Immature natural killer cell (primary cell): ENCODE data around the gene SCRN1. TPM values are rescaled to one million over a fixed set of nuclear protein-coding genes. Genes with fewer than 3 reads are reported as not detected.
A peak's percentile ranks its signal among the peaks of the same experiment; 100 is the strongest.

Experiments
- DNase-seq, 3 donors: peaks; one replicate each; pipeline ENCODE4 v3.0.0; 2022; ENCODE audit warnings: mixed read lengths in 1 of 3
- H3K27ac Mint-ChIP-seq, 6 donors: one replicate each; pipeline ENCODE4 v1.8.0; 2020; ENCODE audit warnings: mixed read lengths in 6 of 6, mild to moderate bottlenecking in 5 of 6, inconsistent platforms in 4 of 6, moderate library complexity in 3 of 6
- H3K27me3 Mint-ChIP-seq, 3 donors: one replicate each; pipeline ENCODE4 v1.8.0; 2020 to 2021; ENCODE audit warnings: low read depth in 3 of 3, mild to moderate bottlenecking in 3 of 3, mixed read lengths in 3 of 3, moderate library complexity in 3 of 3, inconsistent platforms in 1 of 3
- H3K36me3 Mint-ChIP-seq, 3 donors: one replicate each; pipeline ENCODE4 v1.8.0; 2020; ENCODE audit warnings: mixed read lengths in 3 of 3, inconsistent platforms in 2 of 3, mild to moderate bottlenecking in 2 of 3
- H3K4me1 Mint-ChIP-seq, 2 donors: one replicate each; pipeline ENCODE4 v1.8.0; 2020; ENCODE audit warnings: inconsistent platforms in 2 of 2, mild to moderate bottlenecking in 2 of 2, mixed read lengths in 2 of 2, moderate library complexity in 1 of 2
- H3K4me3 Mint-ChIP-seq, 5 donors: one replicate each; pipeline ENCODE4 v1.8.0; 2020; ENCODE audit warnings: mild to moderate bottlenecking in 5 of 5, mixed read lengths in 5 of 5, inconsistent platforms in 3 of 5, moderate library complexity in 3 of 5
- H3K9me3 Mint-ChIP-seq, 6 donors: one replicate each; pipeline ENCODE4 v1.8.0; 2020; ENCODE audit warnings: mild to moderate bottlenecking in 6 of 6, mixed read lengths in 6 of 6, inconsistent platforms in 4 of 6, moderate library complexity in 3 of 6
- polyA plus RNA-seq, 3 donors: library from polyadenylated mRNA; unstranded; fragments of 300-500 nt; fragmentation: Illumina TruSeq; gene quantifications; one replicate each; pipeline ENCODE4 v1.2.3, GENCODE V29; 2021

The SCRN1 gene
- polyA plus RNA-seq, 3 donors from 2014 or later: 10.6 to 27.8 (median 20.7) TPM

DNA sequence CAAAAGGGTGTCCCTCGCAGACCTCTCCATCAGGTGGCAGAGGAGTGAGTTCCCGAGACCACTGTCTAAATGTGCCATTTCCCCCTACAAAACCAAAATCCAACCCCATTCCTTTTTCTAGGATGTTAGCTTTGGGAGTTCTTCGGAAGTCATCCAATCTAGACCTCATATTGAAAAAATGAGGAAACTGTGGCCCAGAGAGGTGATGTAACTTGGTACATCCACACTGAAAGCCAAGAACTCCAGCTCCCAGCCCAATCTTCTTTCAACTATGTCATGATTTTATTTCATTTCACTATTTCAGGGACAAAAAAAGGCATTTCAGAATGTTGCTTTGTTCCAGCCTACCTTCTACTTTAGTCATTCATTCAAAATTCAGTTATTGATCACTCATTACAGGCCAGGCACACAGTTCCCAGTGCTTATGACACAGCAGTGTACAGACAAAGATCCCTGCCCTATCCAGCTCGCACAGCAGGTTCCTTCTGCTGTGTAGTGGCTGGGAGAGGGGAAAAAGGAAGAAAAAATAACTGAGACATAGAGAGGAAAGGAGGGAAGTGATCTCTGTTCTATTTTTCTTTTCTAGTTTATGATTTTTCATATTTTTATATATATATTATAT, 35.8 kb downstream of the SCRN1 start:
- Mint-ChIP-seq H3K36me3 (peaks cover 0 to 10% (median 6%) of the 10 kb centered on the region in 3 donors), H3K4me3 (no peak overlapping the region), H3K9me3 (no peaks in the 10 kb centered on the region), H3K27ac (peak overlapping the region in 2 of 6 donors; percentile 6 to 32), H3K4me1 (peaks cover 30 to 41% of the 10 kb centered on the region in 2 donors), H3K27me3 (no peaks in the 10 kb centered on the region)
- DNase-seq: no peak

- DNase-seq: no peak
- H3K27me3 Mint-ChIP-seq: no peaks in the 10 kb centered on the region
- peaks cover 0 to 14% (median 6%) of the 10 kb centered on the region in 3 donors for H3K36me3 Mint-ChIP-seq
- no peaks in the 10 kb centered on the region for H3K9me3 Mint-ChIP-seq
- H3K4me1 Mint-ChIP-seq: peaks cover 18 to 26% of the 10 kb centered on the region in 2 donors
- no peak overlapping the region for H3K27ac Mint-ChIP-seq
- no peak overlapping the region for H3K4me3 Mint-ChIP-seq
These were observed 38.4 kb downstream of the SCRN1 start for GRCh38 chr7:29951206-29951605.

GRCh38 chr7:29950480-29950879, 39.1 kb downstream of the SCRN1 start:
- Mint-ChIP-seq H3K9me3 (no peaks in the 10 kb centered on the region), H3K27me3 (no peaks in the 10 kb centered on the region), H3K4me3 (no peak overlapping the region), H3K36me3 (peaks cover 0 to 16% (median 6%) of the 10 kb centered on the region in 3 donors), H3K4me1 (peaks cover 11 to 19% of the 10 kb centered on the region in 2 donors), H3K27ac (no peak overlapping the region)
- no peak for DNase-seq

DNA sequence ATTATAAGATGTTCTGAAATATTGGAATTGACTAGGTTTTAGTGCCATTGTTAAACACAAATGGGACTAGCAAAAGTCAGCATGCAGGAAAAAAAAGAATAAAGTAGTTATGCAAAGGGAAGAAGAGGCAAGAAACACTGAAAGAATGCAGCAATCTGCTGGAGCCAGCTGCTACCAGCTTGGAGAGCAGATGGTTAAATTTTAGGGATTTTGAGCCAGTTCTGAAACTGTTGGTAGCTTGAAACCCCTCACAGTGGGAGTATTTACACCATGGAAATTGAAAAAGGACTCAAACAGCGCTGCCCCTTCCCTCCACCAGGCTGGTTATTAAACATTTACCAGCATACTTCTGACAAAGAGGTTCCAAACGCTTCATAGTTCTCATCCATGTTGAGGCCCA, 41.0 kb downstream of the SCRN1 start:
- Mint-ChIP-seq H3K4me3 (no peak overlapping the region), H3K36me3 (peaks cover 0 to 21% (median 10%) of the 10 kb centered on the region in 3 donors), H3K9me3 (no peaks in the 10 kb centered on the region), H3K27me3 (no peaks in the 10 kb centered on the region), H3K27ac (no peak overlapping the region), H3K4me1 (peaks cover 0 to under 1% of the 10 kb centered on the region in 2 donors)
- no peak for DNase-seq

DNA sequence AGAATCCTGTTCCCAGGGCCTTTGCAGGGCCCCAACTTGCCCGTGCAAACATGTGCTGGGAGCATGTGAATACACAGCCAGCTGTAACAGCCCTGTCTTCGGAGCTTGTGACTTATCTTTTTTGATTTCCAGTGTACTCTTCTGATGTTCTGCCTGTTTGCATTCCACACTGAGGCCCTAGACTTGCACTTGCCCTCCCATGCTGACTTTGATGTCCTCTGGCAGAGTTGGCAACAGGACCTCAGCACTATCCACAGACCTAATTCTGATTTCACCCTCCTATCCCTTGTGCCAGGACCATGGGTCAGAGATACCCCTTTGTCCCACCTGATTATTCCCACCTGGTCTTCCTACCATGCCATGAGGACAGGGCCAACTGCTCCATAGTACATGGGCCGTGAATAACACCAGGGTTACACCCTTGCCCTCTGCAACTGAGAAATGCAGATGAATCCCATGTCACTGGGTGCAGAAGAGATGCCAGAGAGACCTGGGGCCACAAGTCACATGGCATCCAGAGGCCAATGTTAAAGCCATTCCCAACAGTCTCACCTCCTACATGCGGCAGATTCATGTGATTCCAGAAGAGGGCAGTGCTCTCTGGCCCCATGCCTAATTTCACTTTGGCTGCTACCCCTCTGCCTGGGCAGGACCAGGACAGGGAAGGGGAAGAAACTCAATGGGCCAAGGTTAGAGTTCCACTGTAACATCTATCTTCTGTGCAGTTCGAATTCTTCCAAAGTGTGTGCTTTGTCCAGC, 43.0 kb downstream of the SCRN1 start:
- H3K27me3 Mint-ChIP-seq: peaks cover 0 to 2% (median 0%) of the 10 kb centered on the region in 3 donors
- no peaks in the 10 kb centered on the region for H3K9me3 Mint-ChIP-seq
- no peak for DNase-seq
- peak overlapping the region in 1 of 6 donors; percentile 48 for H3K27ac Mint-ChIP-seq
- no peak overlapping the region for H3K4me3 Mint-ChIP-seq
- H3K36me3 Mint-ChIP-seq: peaks cover 0 to 27% (median 8%) of the 10 kb centered on the region in 3 donors
- H3K4me1 Mint-ChIP-seq: no peaks in the 10 kb centered on the region

DNA sequence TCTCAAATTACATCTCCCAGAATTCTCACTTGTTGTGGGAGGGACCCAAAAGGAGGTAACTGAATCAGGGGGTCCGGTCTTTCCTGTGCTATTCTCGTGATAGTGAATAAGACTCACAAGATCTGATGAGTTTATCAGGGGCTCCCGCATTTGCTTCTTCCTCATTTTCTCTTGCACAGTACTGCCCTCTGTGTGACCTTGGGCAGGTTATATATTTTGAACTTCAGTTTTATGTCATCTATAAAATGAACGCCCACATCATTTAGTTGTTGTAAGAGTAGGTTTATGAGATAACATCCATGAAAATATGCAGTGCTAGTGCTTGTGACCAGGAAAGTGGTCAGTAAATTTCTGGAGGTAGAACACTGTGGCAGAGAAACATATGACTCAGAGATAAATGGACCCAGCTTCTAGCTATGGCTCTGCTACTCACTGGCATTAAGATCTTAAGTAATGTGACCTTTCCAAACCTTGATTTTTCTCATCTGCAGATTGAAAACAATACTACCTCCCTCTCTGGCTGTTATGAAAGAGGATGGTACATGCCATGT, 44.3 kb downstream of the SCRN1 start:
- no peak overlapping the region for H3K27ac Mint-ChIP-seq

GRCh38 chr7:29940199-29940598, 49.4 kb downstream of the SCRN1 start:
- Mint-ChIP-seq H3K27ac (no peak overlapping the region), H3K4me3 (no peak overlapping the region), H3K36me3 (peaks cover 0 to 48% (median 15%) of the 10 kb centered on the region in 3 donors), H3K9me3 (no peaks in the 10 kb centered on the region), H3K4me1 (no peaks in the 10 kb centered on the region), H3K27me3 (peaks cover 0 to 5% (median 4%) of the 10 kb centered on the region in 3 donors)
- no peak for DNase-seq

More for the DNA sequence above, 44.3 kb downstream of the SCRN1 start:
- no peak for DNase-seq
- H3K36me3 Mint-ChIP-seq: peaks cover 0 to 24% (median 13%) of the 10 kb centered on the region in 3 donors
- H3K4me3 Mint-ChIP-seq: no peak overlapping the region
- no peaks in the 10 kb centered on the region for H3K4me1 Mint-ChIP-seq
- H3K9me3 Mint-ChIP-seq: no peaks in the 10 kb centered on the region
- peaks cover 0 to 2% (median 0%) of the 10 kb centered on the region in 3 donors for H3K27me3 Mint-ChIP-seq

GRCh38 chr7:29937132-29937531, 52.5 kb downstream of the SCRN1 start:
- H3K27me3 Mint-ChIP-seq: peaks cover 0 to 5% (median 1%) of the 10 kb centered on the region in 3 donors
- DNase-seq: no peak
- no peaks in the 10 kb centered on the region for H3K4me1 Mint-ChIP-seq
- no peak overlapping the region for H3K27ac Mint-ChIP-seq
- H3K36me3 Mint-ChIP-seq: peaks cover 0 to 42% (median 11%) of the 10 kb centered on the region in 3 donors
- H3K4me3 Mint-ChIP-seq: no peak overlapping the region
- no peaks in the 10 kb centered on the region for H3K9me3 Mint-ChIP-seq

- no peak for DNase-seq
- Mint-ChIP-seq H3K36me3 (peaks cover 0 to 45% (median 4%) of the 10 kb centered on the region in 3 donors), H3K4me1 (no peaks in the 10 kb centered on the region), H3K9me3 (no peaks in the 10 kb centered on the region), H3K27me3 (peaks cover 0 to 5% (median under 1%) of the 10 kb centered on the region in 3 donors), H3K4me3 (no peak overlapping the region), H3K27ac (peak overlapping the region in 1 of 6 donors; percentile 12)
These were observed 54.5 kb downstream of the SCRN1 start for GRCh38 chr7:29935111-29935510.

DNA sequence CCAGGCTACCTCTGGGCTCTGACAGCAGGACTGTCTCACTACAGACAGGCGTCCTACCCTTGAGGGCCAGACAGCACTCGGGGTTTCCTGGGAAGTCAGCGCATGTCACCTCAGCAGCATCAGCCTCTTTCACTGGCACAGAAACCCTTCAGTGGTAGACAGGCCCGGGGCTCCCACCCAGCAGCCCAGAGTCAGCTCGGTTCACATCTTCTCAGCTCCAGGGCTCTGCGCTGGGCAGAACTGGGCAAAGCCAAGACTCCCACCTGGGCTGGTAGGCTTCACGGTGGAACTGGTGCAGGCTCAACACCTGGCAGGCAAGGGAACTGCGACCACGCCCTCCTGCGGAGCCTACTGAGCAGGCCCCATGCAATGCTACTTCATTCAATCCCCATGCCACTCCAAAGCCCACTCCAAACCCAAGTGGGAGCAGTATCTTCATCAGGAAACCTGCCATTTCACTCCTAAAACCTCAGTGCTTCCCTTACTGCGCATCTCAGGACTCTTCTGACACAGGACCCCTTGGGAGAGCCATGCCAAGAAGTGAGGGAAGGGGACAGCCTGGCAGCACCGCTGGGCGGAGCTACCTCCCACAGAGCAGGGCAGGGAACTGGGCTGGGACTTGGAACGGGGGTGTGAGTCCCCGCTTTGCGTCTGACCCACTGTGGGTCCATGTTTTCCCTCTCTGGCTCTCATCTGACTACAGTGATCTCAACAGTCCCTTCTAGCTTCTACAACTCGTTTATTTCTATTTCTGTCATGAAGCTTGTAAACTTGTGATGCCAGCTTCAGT, 60.4 kb downstream of the SCRN1 start:
- Mint-ChIP-seq H3K36me3 (peaks cover 0 to 15% (median 4%) of the 10 kb centered on the region in 3 donors), H3K9me3 (no peaks in the 10 kb centered on the region), H3K4me1 (no peaks in the 10 kb centered on the region), H3K27me3 (peaks cover 2 to 4% (median 2%) of the 10 kb centered on the region in 3 donors), H3K27ac (no peak overlapping the region), H3K4me3 (no peak overlapping the region)
- no peak for DNase-seq

- peaks cover 0 to 22% (median 9%) of the 10 kb centered on the region in 3 donors for H3K36me3 Mint-ChIP-seq
- no peaks in the 10 kb centered on the region for H3K4me1 Mint-ChIP-seq
- no peaks in the 10 kb centered on the region for H3K9me3 Mint-ChIP-seq
- H3K4me3 Mint-ChIP-seq: no peak overlapping the region
- H3K27ac Mint-ChIP-seq: no peak overlapping the region
- peaks cover 2 to 6% (median 2%) of the 10 kb centered on the region in 3 donors for H3K27me3 Mint-ChIP-seq
- no peak for DNase-seq
These were observed 62.9 kb downstream of the SCRN1 start for GRCh38 chr7:29926741-29927140.

- Mint-ChIP-seq H3K36me3 (peaks cover 0 to 23% (median 9%) of the 10 kb centered on the region in 3 donors), H3K9me3 (no peaks in the 10 kb centered on the region), H3K27me3 (peaks cover 2 to 7% (median 4%) of the 10 kb centered on the region in 3 donors), H3K4me1 (no peaks in the 10 kb centered on the region), H3K4me3 (no peak overlapping the region), H3K27ac (no peak overlapping the region)
- no peak for DNase-seq
These were observed 63.4 kb downstream of the SCRN1 start for GRCh38 chr7:29926216-29926615.

GRCh38 chr7:29924684-29925083, 64.9 kb downstream of the SCRN1 start:
- Mint-ChIP-seq H3K36me3 (peaks cover 0 to 27% (median 9%) of the 10 kb centered on the region in 3 donors), H3K9me3 (no peaks in the 10 kb centered on the region), H3K4me1 (no peaks in the 10 kb centered on the region), H3K4me3 (no peak overlapping the region), H3K27ac (no peak overlapping the region), H3K27me3 (peaks cover 2 to 7% (median 4%) of the 10 kb centered on the region in 3 donors)
- DNase-seq: no peak
